IPS-18c (cell line): ENCODE data around the gene IL13RA1.
A peak's percentile ranks its signal among the peaks of the same experiment; 100 is the strongest.
"Not testable (repeated sequence)": the region's sequence is repeated elsewhere in the genome, so short reads cannot be mapped to it uniquely, and the experiment has no call there.

Source experiments
- H3K4me3 ChIP-seq: 2 replicates; pipeline ENCODE4 v1.7.0; 2013; ENCODE audit warnings: low read depth, mild to moderate bottlenecking, low read length, moderate library complexity; ENCODE audit not compliant: insufficient read depth
- H3K9me3 ChIP-seq: one replicate; pipeline ENCODE4 v1.6.1; 2013; ENCODE audit warnings: mild to moderate bottlenecking, low read length, moderate library complexity; ENCODE audit not compliant: control insufficient read depth, insufficient read depth

The IL13RA1 gene

GRCh38 chrX:118760025-118760424, 32.6 kb downstream of the IL13RA1 start:
- Histone ChIP-seq H3K9me3 (no peaks in the 10 kb centered on the region), H3K4me3 (no peak overlapping the region)

DNA sequence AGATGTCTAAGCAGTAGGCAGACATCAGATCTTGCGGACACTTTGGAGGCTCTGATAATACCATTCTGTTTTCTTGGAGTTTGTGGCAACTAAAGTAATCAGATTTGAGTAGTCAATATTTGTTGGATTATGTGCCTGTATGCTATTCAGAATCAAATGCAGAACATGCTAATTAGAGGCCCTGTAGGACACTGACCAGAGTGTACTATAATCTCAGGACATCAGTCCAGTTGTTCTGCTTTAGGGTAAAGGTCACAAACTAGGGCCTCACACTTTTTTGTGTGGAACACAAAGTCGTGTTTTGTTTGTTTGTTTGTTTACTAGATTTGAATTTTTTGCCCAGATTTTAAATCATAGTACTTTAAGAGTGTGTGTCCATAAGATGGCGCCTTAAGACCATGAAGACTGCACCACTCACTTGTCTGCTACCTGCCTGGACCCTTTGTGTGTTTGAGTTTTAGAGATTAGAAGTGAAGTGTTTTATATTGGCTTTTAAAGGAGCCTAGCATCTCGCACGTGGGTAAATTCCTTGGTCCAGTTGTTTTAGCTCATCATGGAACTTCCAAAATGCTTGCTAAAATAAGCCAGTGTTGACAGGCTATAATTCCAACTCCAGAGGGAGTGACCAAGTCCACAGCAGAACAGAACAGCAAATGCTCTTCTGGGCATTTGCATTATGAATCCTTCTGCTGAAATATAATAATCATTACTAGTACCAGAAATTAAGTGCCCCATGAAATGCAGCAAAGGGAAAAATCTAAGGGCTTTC, 34.7 kb downstream of the IL13RA1 start:
- H3K4me3 ChIP-seq, result no peak overlapping the region
- no peaks in the 10 kb centered on the region for H3K9me3 ChIP-seq

GRCh38 chrX:118763489-118763888, 36.1 kb downstream of the IL13RA1 start:
- no peaks in the 10 kb centered on the region for H3K9me3 ChIP-seq
- no peak overlapping the region for H3K4me3 ChIP-seq

GRCh38 chrX:118764122-118764521, 36.7 kb downstream of the IL13RA1 start:
- no peak overlapping the region for H3K4me3 ChIP-seq
- H3K9me3 ChIP-seq, result no peaks in the 10 kb centered on the region

- H3K9me3 ChIP-seq, result peaks cover 2% of the 10 kb centered on the region
- no peak overlapping the region for H3K4me3 ChIP-seq
Observed at GRCh38 chrX:118770133-118770760, 42.8 kb downstream of the IL13RA1 start.

DNA sequence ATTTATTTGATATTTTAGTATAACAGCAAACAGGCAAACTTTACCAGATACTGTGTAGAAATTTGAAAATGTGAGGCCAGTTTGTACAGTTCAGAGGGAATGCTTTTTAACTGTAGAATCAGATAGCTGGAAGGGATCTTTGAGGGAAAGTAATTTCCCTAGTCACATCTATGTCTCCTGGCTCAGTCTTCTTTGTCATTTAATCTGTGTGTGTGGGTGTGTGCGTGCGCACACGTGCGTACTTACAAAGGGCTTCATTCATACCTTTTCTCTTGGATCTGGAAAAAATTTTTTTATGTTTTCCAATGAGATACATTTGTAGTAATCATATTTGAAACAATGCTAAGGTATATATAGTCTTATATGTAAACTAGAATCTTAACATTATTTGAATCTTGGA, 44.6 kb downstream of the IL13RA1 start:
- H3K9me3 ChIP-seq, result peaks cover 2% of the 10 kb centered on the region

DNA sequence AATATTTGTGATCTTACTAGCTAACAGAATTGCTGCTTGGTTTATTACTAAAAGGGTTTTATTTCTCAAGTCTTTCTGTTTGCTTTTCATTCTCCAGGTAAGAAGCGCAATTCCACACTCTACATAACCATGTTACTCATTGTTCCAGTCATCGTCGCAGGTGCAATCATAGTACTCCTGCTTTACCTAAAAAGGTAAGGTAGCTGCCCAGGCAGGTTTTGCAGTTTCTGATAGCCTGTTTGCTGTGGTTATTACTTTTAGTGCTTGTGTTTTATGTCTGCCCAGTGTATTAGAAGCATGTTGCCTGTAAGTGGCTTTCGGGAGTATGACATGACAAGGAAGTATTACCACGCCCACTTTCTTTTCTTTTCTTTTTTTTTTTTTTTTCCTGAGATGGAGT, 46.4 kb downstream of the IL13RA1 start:
- peaks cover 2% of the 10 kb centered on the region for H3K9me3 ChIP-seq

More for the DNA sequence above, 44.6 kb downstream of the IL13RA1 start:
- H3K4me3 ChIP-seq, result no peak overlapping the region

GRCh38 chrX:118779581-118779980, 52.2 kb downstream of the IL13RA1 start:
- Histone ChIP-seq H3K9me3 (no peaks in the 10 kb centered on the region), H3K4me3 (no peak overlapping the region)

More for the DNA sequence above, 46.4 kb downstream of the IL13RA1 start:
- H3K4me3 ChIP-seq, result no peak overlapping the region

DNA sequence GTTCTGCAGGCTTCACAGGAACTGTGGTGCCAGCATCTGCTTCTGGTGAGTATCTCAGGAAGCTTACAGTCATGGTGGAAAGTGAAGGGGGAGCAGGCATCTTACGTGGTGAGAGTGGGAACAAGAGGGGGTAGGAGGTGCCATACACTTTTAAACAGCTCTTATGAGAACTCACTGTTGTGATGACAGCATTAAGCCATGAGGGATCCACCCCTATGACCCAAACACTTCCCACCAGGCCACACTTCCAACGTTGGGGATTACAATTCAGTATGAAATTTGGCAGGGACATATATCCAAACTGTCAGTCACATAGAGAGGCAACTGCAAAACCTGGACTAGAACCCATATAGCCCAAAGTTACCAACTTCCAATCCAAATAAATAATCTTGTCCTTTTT, 53.1 kb downstream of the IL13RA1 start:
- no peak overlapping the region for H3K4me3 ChIP-seq
- H3K9me3 ChIP-seq, result no peaks in the 10 kb centered on the region

- H3K9me3 ChIP-seq, result no peaks in the 10 kb centered on the region
- no peak overlapping the region for H3K4me3 ChIP-seq
Observed at GRCh38 chrX:118780911-118781310, 53.5 kb downstream of the IL13RA1 start.

- Histone ChIP-seq H3K4me3 (no peak overlapping the region), H3K9me3 (no peaks in the 10 kb centered on the region)
Observed at GRCh38 chrX:118795528-118796280, 68.3 kb downstream of the IL13RA1 start.

- Histone ChIP-seq H3K9me3 (peaks cover 2% of the 10 kb centered on the region), H3K4me3 (no peak overlapping the region)
Observed at GRCh38 chrX:118802857-118803256, 75.5 kb downstream of the IL13RA1 start.

- Histone ChIP-seq H3K4me3 (no peak overlapping the region), H3K9me3 (peaks cover 2% of the 10 kb centered on the region)
Observed at GRCh38 chrX:118807151-118808017, 80.0 kb downstream of the IL13RA1 start.

DNA sequence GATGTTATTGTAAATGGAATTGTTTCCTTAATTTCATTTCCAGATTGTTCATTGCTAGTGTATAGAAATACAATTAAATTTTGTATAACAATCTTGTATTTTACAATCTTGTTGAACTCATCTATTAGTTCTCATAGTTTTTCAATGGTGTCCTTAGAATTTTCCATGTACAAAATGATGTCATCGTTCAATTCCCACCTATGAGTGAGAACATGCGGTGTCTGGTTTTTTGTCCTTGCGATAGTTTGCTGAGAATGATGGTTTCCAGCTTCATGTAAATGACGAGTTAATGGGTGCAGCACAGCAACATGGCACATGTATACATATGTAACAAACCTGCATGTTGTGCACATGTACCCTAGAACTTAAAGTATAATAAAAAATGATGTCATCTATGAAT, 89.9 kb downstream of the IL13RA1 start:
- H3K9me3 ChIP-seq, H3K4me3 ChIP-seq: not testable (repeated sequence)

- H3K9me3 ChIP-seq, result peaks cover 8% of the 10 kb centered on the region
- peak within 1 kb of the TSS; percentile 44 for H3K4me3 ChIP-seq
Observed at GRCh38 chrX:118823263-118824172, 96.1 kb downstream of the IL13RA1 start, which contains the start of gene ZCCHC12. Gene ZCCHC12 (plus strand): TSS chrX:118823824. CDS start chrX:118825245, 1,421 bp downstream.

DNA sequence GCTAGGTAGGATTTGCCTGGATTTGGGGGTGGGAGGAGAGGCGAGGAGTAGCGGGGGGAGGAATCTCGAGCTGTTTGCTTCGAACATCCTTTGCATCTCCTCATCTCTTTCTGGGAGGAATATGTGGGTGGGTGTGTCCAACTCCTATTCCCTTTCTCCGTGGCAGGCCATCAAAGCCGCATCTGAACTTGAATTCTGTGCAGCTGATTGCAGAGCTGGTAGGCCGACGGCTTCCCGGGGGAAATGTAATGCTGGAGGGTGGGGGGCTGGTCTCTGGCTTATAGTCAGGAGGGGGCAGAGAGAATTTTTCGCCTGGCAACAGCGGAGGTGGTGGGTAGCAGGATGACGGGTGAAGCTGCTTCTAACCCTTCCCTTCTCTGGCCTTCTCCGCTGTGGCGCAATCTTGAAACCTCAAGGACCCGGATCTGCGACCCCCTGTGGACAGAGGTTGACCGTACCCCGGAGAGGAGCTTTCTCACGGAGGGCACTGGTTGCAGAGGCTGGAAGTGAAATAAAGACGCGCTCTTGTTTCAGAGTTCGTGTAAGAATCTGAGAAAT, 96.8 kb downstream of the IL13RA1 start:
- H3K4me3 ChIP-seq, result peak overlapping the region; percentile 44
- peaks cover 8% of the 10 kb centered on the region for H3K9me3 ChIP-seq
